Panc1 (cell line): ENCODE data around the gene LRCH2. TPM values are rescaled to one million over a fixed set of nuclear protein-coding genes. Genes with fewer than 3 reads are reported as not detected.
"Not testable (repeated sequence)": the region's sequence is repeated elsewhere in the genome, so short reads cannot be mapped to it uniquely, and the experiment has no call there.

ENCODE experiments used
- ATAC-seq: fragments of 200-7000 bp; cut with Tn5 transposase; 2 replicates; pipeline ENCODE4 v1.9.1; 2020; ENCODE audit warnings: mild to moderate bottlenecking, moderate library complexity
- BruUV-seq: library from RNA; stranded (reverse); fragments of 400-500 nt; replicated peaks from 2 replicates; lab custom pipeline; 2021; lab: Mats Ljungman, UMichigan
- CTCF ChIA-PET: fragments of 300-600 bp; sonication (Branson Sonifier 250); formaldehyde crosslinking; loops from one replicate; lab custom pipeline; 2022; ENCODE audit warnings: antibody characterized with exemption; lab: Charles Lee
- POLR2A ChIA-PET: fragments of 300-600 bp; sonication (Branson Sonifier 250); formaldehyde crosslinking; loops from one replicate; lab custom pipeline; 2022; ENCODE audit warnings: antibody characterized with exemption; lab: Charles Lee
- DNase-seq: peaks from one replicate; pipeline ENCODE4 v3.0.0-alpha.2; 2010; ENCODE audit warnings: low read depth, low spot score
- H3K27ac ChIP-seq: 2 replicates; pipeline ENCODE4 v1.5.1; 2011; ENCODE audit warnings: mild to moderate bottlenecking, low read length, inconsistent platforms
- H3K27me3 ChIP-seq: fragments of 200-500 bp; sonication (Bioruptor generic); 2 replicates; pipeline ENCODE4 v1.6.0; 2014; ENCODE audit warnings: low read length, inconsistent platforms; ENCODE audit not compliant: control insufficient read depth, insufficient read depth
- H3K36me3 ChIP-seq: fragments of 200-500 bp; sonication (Bioruptor generic); 2 replicates; pipeline ENCODE4 v1.5.1; 2014; ENCODE audit warnings: inconsistent platforms, mild to moderate bottlenecking, low read length, moderate library complexity; ENCODE audit not compliant: control insufficient read depth, insufficient read depth
- H3K4me1 ChIP-seq: 2 replicates; pipeline ENCODE4 v1.5.1; 2011; ENCODE audit warnings: inconsistent platforms, mild to moderate bottlenecking, low read length, moderate library complexity; ENCODE audit not compliant: control insufficient read depth, insufficient read depth
- H3K4me3 ChIP-seq, 2 experiments: 2 replicates each; pipeline ENCODE4 v1.5.1; 2011 to 2012; ENCODE audit warnings: low read depth in 2 of 2, low read length in 2 of 2, mild to moderate bottlenecking in 2 of 2, inconsistent platforms in 1 of 2, moderate library complexity in 1 of 2
- H3K9me3 ChIP-seq: fragments of 200-500 bp; sonication (Bioruptor generic); 2 replicates; pipeline ENCODE4 v1.5.1; 2014; ENCODE audit warnings: low read depth, mild to moderate bottlenecking, inconsistent platforms, low read length, moderate library complexity; ENCODE audit not compliant: control insufficient read depth, insufficient read depth
- CTCF ChIP-seq: fragments of 450-650 bp; IDR thresholded peaks from 2 replicates; pipeline ENCODE4 v1.5.1; 2017; ENCODE audit warnings: mild to moderate bottlenecking
- POLR2AphosphoS5 ChIP-seq: IDR thresholded peaks from 2 replicates; pipeline ENCODE4 v1.6.1; 2012; ENCODE audit warnings: mild to moderate bottlenecking, low read depth, low read length, moderate library complexity
- REST ChIP-seq, 2 experiments: IDR thresholded peaks; 2 replicates each; pipeline ENCODE4 v1.6.1; 2011 to 2012; ENCODE audit warnings: low read depth in 2 of 2, control low read depth in 1 of 2, low read length in 1 of 2, mild to moderate bottlenecking in 1 of 2, moderate library complexity in 1 of 2; ENCODE audit not compliant: insufficient read depth in 1 of 2
- SIN3A ChIP-seq: IDR thresholded peaks from 2 replicates; pipeline ENCODE4 v1.6.1; 2012; ENCODE audit warnings: low read depth, mild to moderate bottlenecking, low read length, moderate library complexity, borderline replicate concordance; ENCODE audit not compliant: insufficient read depth
- TCF7L2 ChIP-seq: IDR thresholded peaks from 2 replicates; pipeline ENCODE4 v1.6.1; 2011; ENCODE audit warnings: mild to moderate bottlenecking, low read depth, low read length, inconsistent platforms
- in situ Hi-C: cut with HindIII; loops from 2 replicates; pipeline ENCODE4 v1.10.0; 2016; ENCODE audit warnings: low sequenced_read_pairs, low pct_unique_long_range_greater_than_20kb
- intact Hi-C: fragments of 100-400 bp; cut with micrococcal nuclease; formaldehyde crosslinking; loops from one replicate; pipeline ENCODE4 v1.10.0; 2022; ENCODE audit not compliant: unreplicated experiment
- total RNA-seq: library from RNA; stranded (reverse); gene quantifications from one replicate; pipeline ENCODE4 v1.2.1, GENCODE V29; 2021; ENCODE audit not compliant: unreplicated experiment

The LRCH2 gene
- total RNA-seq, 1 experiment from 2014 or later, result 0.13 TPM

- DNase-seq, result no peak
- H3K27ac ChIP-seq, result no peak overlapping the region
- TF ChIP-seq POLR2AphosphoS5 (no peak), SIN3A (no peak), REST (IDR thresholded peaks at IDR 0.05; ENCODE audit: insufficient read depth in 1 of 2, low read depth in 2 of 2, low read length in 1 of 2) (no peak), TCF7L2 (no peak), CTCF (no peak)
- no TSS peak for BruUV-seq
- H3K9me3 ChIP-seq, result no peaks in the 10 kb centered on the region
- H3K4me3 ChIP-seq, result no peak overlapping the region
- in situ Hi-C loops (no loop called here), intact Hi-C loops (no loop called here)
- H3K27me3 ChIP-seq, result no peaks in the 10 kb centered on the region
- ChIA-PET POLR2A (no interaction called here), CTCF (no interaction called here)
- no peak for ATAC-seq
- no peaks in the 10 kb centered on the region for H3K4me1 ChIP-seq
- no peaks in the 10 kb centered on the region for H3K36me3 ChIP-seq
These were observed 19.3 kb downstream of the LRCH2 start for GRCh38 chrX:115214605-115215004.

GRCh38 chrX:115214151-115214550 lies 19.7 kb downstream of the LRCH2 start:
- Histone ChIP-seq H3K27me3 (no peaks in the 10 kb centered on the region), H3K4me1 (no peaks in the 10 kb centered on the region), H3K9me3 (no peaks in the 10 kb centered on the region), H3K36me3 (no peaks in the 10 kb centered on the region), H3K27ac (no peak overlapping the region), H3K4me3 (no peak overlapping the region)
- TF ChIP-seq TCF7L2 (no peak), POLR2AphosphoS5 (no peak), CTCF (no peak), REST (IDR thresholded peaks at IDR 0.05; ENCODE audit: insufficient read depth in 1 of 2, low read depth in 2 of 2, low read length in 1 of 2) (no peak), SIN3A (no peak)
- in situ Hi-C loops, result no loop called here
- no TSS peak for BruUV-seq
- CTCF ChIA-PET, result no interaction called here
- DNase-seq (no peak), ATAC-seq (no peak)
- intact Hi-C loops, result no loop called here
- POLR2A ChIA-PET, result no interaction called here

- H3K36me3 ChIP-seq, intact Hi-C loops, H3K4me1 ChIP-seq, BruUV-seq, H3K9me3 ChIP-seq, DNase-seq, H3K27me3 ChIP-seq, H3K4me3 ChIP-seq, ATAC-seq, POLR2A ChIA-PET, H3K27ac ChIP-seq, CTCF ChIA-PET, in situ Hi-C loops: not testable (repeated sequence)
These were observed 24.3 kb downstream of the LRCH2 start for GRCh38 chrX:115209547-115209946.
